Measurements from ENCODE around the gene CAPN14. TPM values are rescaled to one million over a fixed set of nuclear protein-coding genes. Genes with fewer than 3 reads are reported as not detected.
A peak's percentile ranks its signal among the peaks of the same experiment; 100 is the strongest.

The CAPN14 gene
- total and polyA plus RNA-seq, 2 experiments from 2014 or later: 0.39 TPM; not detected in 1

- H3K27ac ChIP-seq: no peak overlapping the region
- peaks cover 56% of the 10 kb centered on the region for H3K27me3 ChIP-seq
- no peak for TF ChIP-seq CTCF (IDR thresholded peaks at IDR 0.05; ENCODE audit: low read depth, low read length)
Measured at GRCh38 chr2:31136000-31136399, 81.3 kb downstream of the CAPN14 start.

GRCh38 chr2:31134480-31134879 lies 82.8 kb downstream of the CAPN14 start:
- Histone ChIP-seq H3K36me3 (no peaks in the 10 kb centered on the region), H3K27me3 (peaks cover 48% of the 10 kb centered on the region), H3K4me1 (ENCODE audit: low read depth) (no peaks in the 10 kb centered on the region), H3K27ac (no peak overlapping the region), H3K4me3 (no peak overlapping the region), H3K9me3 (ENCODE audit: low read depth) (no peaks in the 10 kb centered on the region)
- no peak for DNase-seq (ENCODE audit: low read depth in 1 of 2, low spot score in 1 of 2)
- TF ChIP-seq CTCF (IDR thresholded peaks at IDR 0.05; ENCODE audit: low read depth, low read length): no peak

More at GRCh38 chr2:31136000-31136399, 81.3 kb downstream of the CAPN14 start:
- no peak overlapping the region for H3K4me3 ChIP-seq
- H3K9me3 ChIP-seq (ENCODE audit: low read depth): no peaks in the 10 kb centered on the region
- DNase-seq (ENCODE audit: low read depth in 1 of 2, low spot score in 1 of 2): no peak
- no peaks in the 10 kb centered on the region for H3K4me1 ChIP-seq (ENCODE audit: low read depth)
- no peaks in the 10 kb centered on the region for H3K36me3 ChIP-seq

GRCh38 chr2:31132786-31133185 lies 84.5 kb downstream of the CAPN14 start:
- peaks cover 31% of the 10 kb centered on the region for H3K27me3 ChIP-seq
- no peak for TF ChIP-seq CTCF (IDR thresholded peaks at IDR 0.05; ENCODE audit: low read depth, low read length)

GRCh38 chr2:31131871-31132270 lies 85.4 kb downstream of the CAPN14 start:
- Histone ChIP-seq H3K27me3 (peaks cover 22% of the 10 kb centered on the region), H3K4me3 (no peak overlapping the region), H3K27ac (no peak overlapping the region), H3K4me1 (ENCODE audit: low read depth) (no peaks in the 10 kb centered on the region), H3K9me3 (ENCODE audit: low read depth) (no peaks in the 10 kb centered on the region), H3K36me3 (no peaks in the 10 kb centered on the region)
- no peak for DNase-seq (ENCODE audit: low read depth in 1 of 2, low spot score in 1 of 2)
- no peak for TF ChIP-seq CTCF (IDR thresholded peaks at IDR 0.05; ENCODE audit: low read depth, low read length)

More at GRCh38 chr2:31132786-31133185, 84.5 kb downstream of the CAPN14 start:
- Histone ChIP-seq H3K9me3 (ENCODE audit: low read depth) (no peaks in the 10 kb centered on the region), H3K27ac (no peak overlapping the region), H3K4me1 (ENCODE audit: low read depth) (no peaks in the 10 kb centered on the region), H3K36me3 (no peaks in the 10 kb centered on the region), H3K4me3 (no peak overlapping the region)
- no peak for DNase-seq (ENCODE audit: low read depth in 1 of 2, low spot score in 1 of 2)

- H3K36me3 ChIP-seq: no peaks in the 10 kb centered on the region
- H3K27me3 ChIP-seq: no peaks in the 10 kb centered on the region
- no peak overlapping the region for H3K4me3 ChIP-seq
- H3K4me1 ChIP-seq (ENCODE audit: low read depth): no peaks in the 10 kb centered on the region
- no peaks in the 10 kb centered on the region for H3K9me3 ChIP-seq (ENCODE audit: low read depth)
- TF ChIP-seq CTCF (IDR thresholded peaks at IDR 0.05; ENCODE audit: low read depth, low read length): no peak
- no peak overlapping the region for H3K27ac ChIP-seq
- peak in 1 of 2 donors; percentile 13 for DNase-seq (ENCODE audit: low read depth in 1 of 2, low spot score in 1 of 2)
Measured at GRCh38 chr2:31129375-31130171, 87.7 kb downstream of the CAPN14 start.
